NCI-H526 (cell line): Measurements from ENCODE around the gene DNAH10.

ENCODE experiments used
- DNase-seq, 2 experiments: peaks; one replicate each; lab custom pipeline; 2025; lab: John Stamatoyannopoulos, UW

DNAH10 gene

GRCh38 chr12:123843912-123844748 is 82.0 kb downstream of the DNAH10 start:
- no peak for DNase-seq

- DNase-seq = no peak
Observed at GRCh38 chr12:123845881-123846280, 83.8 kb downstream of the DNAH10 start.

- DNase-seq = no peak
Observed at GRCh38 chr12:123846340-123846739, 84.2 kb downstream of the DNAH10 start.

- DNase-seq = no peak
Observed at GRCh38 chr12:123847019-123847418, 84.9 kb downstream of the DNAH10 start.

GRCh38 chr12:123847876-123848275 is 85.8 kb downstream of the DNAH10 start:
- no peak for DNase-seq

GRCh38 chr12:123849517-123849916 is 87.4 kb downstream of the DNAH10 start:
- DNase-seq = no peak

GRCh38 chr12:123850246-123851134 is 88.4 kb downstream of the DNAH10 start:
- no peak for DNase-seq

GRCh38 chr12:123853396-123854070 is 91.4 kb downstream of the DNAH10 start:
- no peak for DNase-seq

GRCh38 chr12:123854232-123854631 is 92.1 kb downstream of the DNAH10 start:
- DNase-seq = no peak

GRCh38 chr12:123854918-123855317 is 92.8 kb downstream of the DNAH10 start:
- DNase-seq = peak; percentile 5 to 28

GRCh38 chr12:123856681-123857080 is 94.6 kb downstream of the DNAH10 start:
- DNase-seq = no peak

- no peak for DNase-seq
Observed at GRCh38 chr12:123858176-123858575, 96.1 kb downstream of the DNAH10 start.

- DNase-seq = no peak
Observed at GRCh38 chr12:123859035-123859434, 96.9 kb downstream of the DNAH10 start.

GRCh38 chr12:123860377-123860776 is 98.3 kb downstream of the DNAH10 start:
- peak in 1 of 2 experiments; percentile 9 for DNase-seq

- no peak for DNase-seq
Observed at GRCh38 chr12:123861392-123861791, 99.3 kb downstream of the DNAH10 start.

- no peak for DNase-seq
Observed at GRCh38 chr12:123867141-123867540, 105.0 kb downstream of the DNAH10 start.

GRCh38 chr12:123868791-123869190 is 106.7 kb downstream of the DNAH10 start:
- DNase-seq = no peak

GRCh38 chr12:123873793-123874192 is 111.7 kb downstream of the DNAH10 start:
- DNase-seq = no peak

GRCh38 chr12:123877968-123878367 is 115.9 kb downstream of the DNAH10 start:
- no peak for DNase-seq

GRCh38 chr12:123879101-123879500 is 117.0 kb downstream of the DNAH10 start:
- DNase-seq = no peak

- no peak for DNase-seq
Observed at GRCh38 chr12:123879691-123880090, 117.6 kb downstream of the DNAH10 start.

- no peak for DNase-seq
Observed at GRCh38 chr12:123882161-123882705, 120.1 kb downstream of the DNAH10 start.
